ENCODE measurements around the gene ME3.

DNA sequence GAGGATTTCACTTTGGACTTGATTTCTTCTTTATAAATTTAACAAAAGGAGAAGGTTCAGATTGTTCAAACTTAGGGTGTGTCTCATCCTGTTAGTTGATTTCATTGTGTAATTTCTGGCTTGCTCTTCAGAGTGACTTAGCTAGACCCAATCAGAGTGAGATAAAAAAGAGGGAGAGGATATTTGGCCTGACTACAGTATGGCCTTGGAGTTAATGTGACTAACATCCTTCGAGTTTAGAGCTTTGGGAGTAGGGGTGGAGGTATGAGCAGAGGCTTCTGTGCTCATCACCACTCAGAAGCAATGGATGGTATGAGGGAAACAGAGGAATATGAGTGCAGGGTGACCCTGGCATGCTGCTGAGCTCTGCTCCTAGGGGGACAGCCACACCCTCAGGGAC lies 114.2 kb downstream of the ME3 start:
- TF ChIP-seq, protein P1, sequence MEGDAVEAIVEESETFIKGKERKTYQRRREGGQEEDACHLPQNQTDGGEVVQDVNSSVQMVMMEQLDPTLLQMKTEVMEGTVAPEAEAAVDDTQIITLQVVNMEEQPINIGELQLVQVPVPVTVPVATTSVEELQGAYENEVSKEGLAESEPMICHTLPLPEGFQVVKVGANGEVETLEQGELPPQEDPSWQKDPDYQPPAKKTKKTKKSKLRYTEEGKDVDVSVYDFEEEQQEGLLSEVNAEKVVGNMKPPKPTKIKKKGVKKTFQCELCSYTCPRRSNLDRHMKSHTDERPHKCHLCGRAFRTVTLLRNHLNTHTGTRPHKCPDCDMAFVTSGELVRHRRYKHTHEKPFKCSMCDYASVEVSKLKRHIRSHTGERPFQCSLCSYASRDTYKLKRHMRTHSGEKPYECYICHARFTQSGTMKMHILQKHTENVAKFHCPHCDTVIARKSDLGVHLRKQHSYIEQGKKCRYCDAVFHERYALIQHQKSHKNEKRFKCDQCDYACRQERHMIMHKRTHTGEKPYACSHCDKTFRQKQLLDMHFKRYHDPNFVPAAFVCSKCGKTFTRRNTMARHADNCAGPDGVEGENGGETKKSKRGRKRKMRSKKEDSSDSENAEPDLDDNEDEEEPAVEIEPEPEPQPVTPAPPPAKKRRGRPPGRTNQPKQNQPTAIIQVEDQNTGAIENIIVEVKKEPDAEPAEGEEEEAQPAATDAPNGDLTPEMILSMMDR (IDR thresholded peaks at IDR 0.05), result no peak
- TF ChIP-seq NR1H2 (CRISPR knock-in tag; IDR thresholded peaks at IDR 0.05), result no peak
- TF ChIP-seq ATF2 (CRISPR knock-in tag; IDR thresholded peaks at IDR 0.05; ENCODE audit: borderline replicate concordance, low read depth), result no peak
- TF ChIP-seq IRF2 (CRISPR knock-in tag; IDR thresholded peaks at IDR 0.05; ENCODE audit: borderline replicate concordance, low read depth), result no peak
- TF ChIP-seq, protein P2, sequence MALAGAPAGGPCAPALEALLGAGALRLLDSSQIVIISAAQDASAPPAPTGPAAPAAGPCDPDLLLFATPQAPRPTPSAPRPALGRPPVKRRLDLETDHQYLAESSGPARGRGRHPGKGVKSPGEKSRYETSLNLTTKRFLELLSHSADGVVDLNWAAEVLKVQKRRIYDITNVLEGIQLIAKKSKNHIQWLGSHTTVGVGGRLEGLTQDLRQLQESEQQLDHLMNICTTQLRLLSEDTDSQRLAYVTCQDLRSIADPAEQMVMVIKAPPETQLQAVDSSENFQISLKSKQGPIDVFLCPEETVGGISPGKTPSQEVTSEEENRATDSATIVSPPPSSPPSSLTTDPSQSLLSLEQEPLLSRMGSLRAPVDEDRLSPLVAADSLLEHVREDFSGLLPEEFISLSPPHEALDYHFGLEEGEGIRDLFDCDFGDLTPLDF (CRISPR knock-in tag; IDR thresholded peaks at IDR 0.05), result no peak
- no peak for TF ChIP-seq SP1 (CRISPR knock-in tag; conservative IDR thresholded peaks at IDR 0.05)
- TF ChIP-seq MYBL2 (CRISPR knock-in tag; IDR thresholded peaks at IDR 0.05), result no peak
- TF ChIP-seq, protein P3, sequence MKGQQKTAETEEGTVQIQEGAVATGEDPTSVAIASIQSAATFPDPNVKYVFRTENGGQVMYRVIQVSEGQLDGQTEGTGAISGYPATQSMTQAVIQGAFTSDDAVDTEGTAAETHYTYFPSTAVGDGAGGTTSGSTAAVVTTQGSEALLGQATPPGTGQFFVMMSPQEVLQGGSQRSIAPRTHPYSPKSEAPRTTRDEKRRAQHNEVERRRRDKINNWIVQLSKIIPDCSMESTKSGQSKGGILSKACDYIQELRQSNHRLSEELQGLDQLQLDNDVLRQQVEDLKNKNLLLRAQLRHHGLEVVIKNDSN (CRISPR knock-in tag; IDR thresholded peaks at IDR 0.05), result no peak
- TF ChIP-seq ATF1 (CRISPR knock-in tag; IDR thresholded peaks at IDR 0.05), result no peak
- TF ChIP-seq FOXK1 (CRISPR knock-in tag; IDR thresholded peaks at IDR 0.05), result no peak
- TF ChIP-seq CREB1 (CRISPR knock-in tag; IDR thresholded peaks at IDR 0.05), result no peak
- TF ChIP-seq ELF4 (CRISPR knock-in tag; IDR thresholded peaks at IDR 0.05; ENCODE audit: low read depth), result no peak
- no peak for TF ChIP-seq FOXP4 (CRISPR knock-in tag; IDR thresholded peaks at IDR 0.05)
- no peak for TF ChIP-seq ERG (CRISPR knock-in tag; IDR thresholded peaks at IDR 0.05)
